Measurements from ENCODE around the gene TMSB4X.

DNA sequence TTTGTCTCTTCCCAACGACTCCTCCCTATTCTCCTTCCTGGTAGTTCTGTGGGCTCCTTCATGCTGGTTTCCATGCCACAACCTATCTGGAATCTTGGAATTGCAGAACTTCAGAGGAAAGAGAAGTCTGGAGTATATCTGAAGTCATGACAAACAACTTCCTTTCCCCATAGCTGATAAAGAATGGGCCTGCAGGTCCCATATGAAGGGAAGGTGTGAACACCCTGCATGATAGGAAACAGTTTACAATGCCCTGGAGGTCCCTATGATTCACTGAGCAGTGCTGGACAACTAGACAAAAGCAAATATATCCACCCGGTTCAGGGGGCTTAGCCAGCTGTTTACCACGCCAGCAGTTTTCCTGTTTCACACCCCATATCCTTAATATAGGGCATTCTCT, 50.1 kb downstream of the TMSB4X start:
- TF ChIP-seq, protein P1, sequence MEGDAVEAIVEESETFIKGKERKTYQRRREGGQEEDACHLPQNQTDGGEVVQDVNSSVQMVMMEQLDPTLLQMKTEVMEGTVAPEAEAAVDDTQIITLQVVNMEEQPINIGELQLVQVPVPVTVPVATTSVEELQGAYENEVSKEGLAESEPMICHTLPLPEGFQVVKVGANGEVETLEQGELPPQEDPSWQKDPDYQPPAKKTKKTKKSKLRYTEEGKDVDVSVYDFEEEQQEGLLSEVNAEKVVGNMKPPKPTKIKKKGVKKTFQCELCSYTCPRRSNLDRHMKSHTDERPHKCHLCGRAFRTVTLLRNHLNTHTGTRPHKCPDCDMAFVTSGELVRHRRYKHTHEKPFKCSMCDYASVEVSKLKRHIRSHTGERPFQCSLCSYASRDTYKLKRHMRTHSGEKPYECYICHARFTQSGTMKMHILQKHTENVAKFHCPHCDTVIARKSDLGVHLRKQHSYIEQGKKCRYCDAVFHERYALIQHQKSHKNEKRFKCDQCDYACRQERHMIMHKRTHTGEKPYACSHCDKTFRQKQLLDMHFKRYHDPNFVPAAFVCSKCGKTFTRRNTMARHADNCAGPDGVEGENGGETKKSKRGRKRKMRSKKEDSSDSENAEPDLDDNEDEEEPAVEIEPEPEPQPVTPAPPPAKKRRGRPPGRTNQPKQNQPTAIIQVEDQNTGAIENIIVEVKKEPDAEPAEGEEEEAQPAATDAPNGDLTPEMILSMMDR (IDR thresholded peaks at IDR 0.05; ENCODE audit: low read depth, low read length, poor library complexity, severe bottlenecking): no peak
- TF ChIP-seq EZH2phosphoT487 (IDR thresholded peaks at IDR 0.05; ENCODE audit: borderline replicate concordance, low read length): no peak
